ENCODE results near the gene TBC1D5. TPM values are rescaled to one million over a fixed set of nuclear protein-coding genes. Genes with fewer than 3 reads are reported as not detected.

The TBC1D5 gene
- total and polyA plus RNA-seq, 2 of the 4 experiments (the other 2 are of a cell fraction), result 16.4 to 57.0 TPM

DNA sequence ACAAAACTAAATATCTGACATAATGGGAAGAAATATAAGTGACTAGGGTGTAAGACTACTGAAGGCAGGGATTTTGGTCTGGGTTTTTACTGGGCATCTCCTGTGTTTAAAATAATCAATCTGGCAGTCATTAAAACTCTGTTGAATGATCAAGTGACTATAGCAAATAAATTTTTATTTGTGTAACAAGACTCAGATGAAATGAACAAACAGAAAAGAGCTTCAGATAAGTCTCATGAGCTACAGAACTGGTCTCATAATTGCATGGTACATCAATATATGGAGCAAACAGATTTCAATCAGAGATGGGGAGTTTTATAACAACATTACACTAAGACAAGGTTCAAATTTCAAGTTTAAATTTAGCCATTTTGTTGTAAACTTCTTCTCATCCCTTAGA, 485.2 kb downstream of the TBC1D5 start:
- Histone ChIP-seq H3K9me1 (ENCODE audit: insufficient read depth, low read length) (no peaks in the 10 kb centered on the region), H4K91ac (ENCODE audit: insufficient read depth, low read depth, low read length) (no peak overlapping the region), H3K9ac (ENCODE audit: low read depth, low read length) (no peak overlapping the region), H3K4me2 (ENCODE audit: low read depth, low read length) (no peak overlapping the region), H2AK9ac (replicated peaks; ENCODE audit: low read depth, low read length, poor library complexity) (no peak overlapping the region), H3K56ac (ENCODE audit: extremely low read depth, insufficient read depth, low read length) (no peak overlapping the region), H2BK20ac (ENCODE audit: low read depth, low read length) (no peak overlapping the region), H4K5ac (ENCODE audit: low read depth, low read length) (no peak overlapping the region), H4K8ac (ENCODE audit: low read depth in 2 of 2, low read length in 2 of 2) (no peak overlapping the region), H3K36me3 (ENCODE audit: control insufficient read depth, insufficient read depth, low read length) (no peaks in the 10 kb centered on the region), H3K18ac (ENCODE audit: low read depth, low read length) (no peak overlapping the region), H3K4ac (ENCODE audit: low read depth, low read length) (no peak overlapping the region), H3K23ac (ENCODE audit: low read depth, low read length) (no peak overlapping the region), H3K9me3 (ENCODE audit: control insufficient read depth, insufficient read depth, low read length) (no peaks in the 10 kb centered on the region), H3K14ac (replicated peaks; ENCODE audit: low read depth, low read length) (no peak overlapping the region), H3K4me1 (ENCODE audit: control insufficient read depth, insufficient read depth, low read length) (no peaks in the 10 kb centered on the region), H2BK5ac (ENCODE audit: low read depth, low read length, poor library complexity, severe bottlenecking) (no peak overlapping the region), H2AFZ (replicated peaks; ENCODE audit: low read length, poor library complexity) (no peak overlapping the region), H4K20me1 (ENCODE audit: insufficient read depth, low read length) (no peaks in the 10 kb centered on the region), H2BK15ac (ENCODE audit: low read depth, low read length) (no peak overlapping the region), H3K4me3 (ENCODE audit: insufficient read depth, low read depth, low read length) (no peak overlapping the region), H2AK5ac (ENCODE audit: low read depth, low read length) (no peak overlapping the region), H3K27ac (ENCODE audit: insufficient read depth, low read length) (no peak overlapping the region), H3K79me1 (ENCODE audit: low read depth in 1 of 2, low read length in 2 of 2) (no peaks in the 10 kb centered on the region), H3K27me3 (ENCODE audit: control insufficient read depth, insufficient read depth, low read length) (no peaks in the 10 kb centered on the region), H2BK120ac (ENCODE audit: low read depth, low read length) (no peak overlapping the region)
- POLR2A ChIA-PET (ENCODE audit: unreplicated experiment), result no interaction called here
- no peak for ATAC-seq (ENCODE audit: low read depth)
- no peak for DNase-seq
- CTCF ChIA-PET, result interaction anchor here (0.6 to 1.1 kb wide), 2 partner anchors 156 to 387 kb away, joined by 3 to 4 read pairs; no protein-coding TSS in a partner anchor
- intact Hi-C loops (cut with micrococcal nuclease), result loop anchor here (10.0 kb wide), 1 partner anchor 488 kb away; the partner anchor contains the start of gene TBC1D5
- TF ChIP-seq CHD1 (IDR thresholded peaks at IDR 0.05; ENCODE audit: low read depth, low read length) (no peak), RAD21 (IDR thresholded peaks at IDR 0.05; ENCODE audit: low read length) (no peak), SMC3 (IDR thresholded peaks at IDR 0.05; ENCODE audit: low read depth, low read length) (no peak), FOS (IDR thresholded peaks at IDR 0.05; ENCODE audit: low read depth, low read length) (no peak), BHLHE40 (IDR thresholded peaks at IDR 0.05; ENCODE audit: low read depth, low read length) (no peak), ELK1 (IDR thresholded peaks at IDR 0.05; ENCODE audit: borderline replicate concordance, low read depth, low read length) (no peak), MAFK (IDR thresholded peaks at IDR 0.05; ENCODE audit: low read depth, low read length) (no peak), MAZ (IDR thresholded peaks at IDR 0.05; ENCODE audit: borderline replicate concordance, low read depth, low read length) (no peak), MXI1 (IDR thresholded peaks at IDR 0.05; ENCODE audit: borderline replicate concordance, low read depth, low read length) (no peak), USF2 (IDR thresholded peaks at IDR 0.05; ENCODE audit: low read depth, low read length) (no peak), CEBPB (IDR thresholded peaks at IDR 0.05; ENCODE audit: low read depth, low read length) (no peak), RCOR1 (IDR thresholded peaks at IDR 0.05; ENCODE audit: insufficient replicate concordance, low read length) (no peak), POLR2A (IDR thresholded peaks at IDR 0.05; ENCODE audit: low read depth, low read length) (no peak), RFX5 (IDR thresholded peaks at IDR 0.05; ENCODE audit: low read depth, low read length) (no peak), NFE2L2 (IDR thresholded peaks at IDR 0.05; ENCODE audit: low read depth, low read length) (no peak)
- TF ChIP-seq, protein P1, sequence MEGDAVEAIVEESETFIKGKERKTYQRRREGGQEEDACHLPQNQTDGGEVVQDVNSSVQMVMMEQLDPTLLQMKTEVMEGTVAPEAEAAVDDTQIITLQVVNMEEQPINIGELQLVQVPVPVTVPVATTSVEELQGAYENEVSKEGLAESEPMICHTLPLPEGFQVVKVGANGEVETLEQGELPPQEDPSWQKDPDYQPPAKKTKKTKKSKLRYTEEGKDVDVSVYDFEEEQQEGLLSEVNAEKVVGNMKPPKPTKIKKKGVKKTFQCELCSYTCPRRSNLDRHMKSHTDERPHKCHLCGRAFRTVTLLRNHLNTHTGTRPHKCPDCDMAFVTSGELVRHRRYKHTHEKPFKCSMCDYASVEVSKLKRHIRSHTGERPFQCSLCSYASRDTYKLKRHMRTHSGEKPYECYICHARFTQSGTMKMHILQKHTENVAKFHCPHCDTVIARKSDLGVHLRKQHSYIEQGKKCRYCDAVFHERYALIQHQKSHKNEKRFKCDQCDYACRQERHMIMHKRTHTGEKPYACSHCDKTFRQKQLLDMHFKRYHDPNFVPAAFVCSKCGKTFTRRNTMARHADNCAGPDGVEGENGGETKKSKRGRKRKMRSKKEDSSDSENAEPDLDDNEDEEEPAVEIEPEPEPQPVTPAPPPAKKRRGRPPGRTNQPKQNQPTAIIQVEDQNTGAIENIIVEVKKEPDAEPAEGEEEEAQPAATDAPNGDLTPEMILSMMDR (conservative IDR thresholded peaks at IDR 0.05; ENCODE audit: low read depth, low read length), result no peak
- in situ Hi-C loops (cut with MboI; ENCODE audit: low sequenced_read_pairs), result no loop called here
- dilution Hi-C loops (cut with HindIII; ENCODE audit: low sequenced_read_pairs, unreplicated experiment), result loop anchor here (25.0 kb wide), 1 partner anchor 155 kb away; no protein-coding TSS in a partner anchor
- no TSS peak for BruUV-seq (replicated peaks)

Data from IMR-90 (cell line).